UCSD-AML1 (cell line): ENCODE results near the gene DOCK10.
"Not testable (repeated sequence)": the region's sequence is repeated elsewhere in the genome, so short reads cannot be mapped to it uniquely, and the experiment has no call there.

ENCODE experiments used
- DNase-seq: peaks from one replicate; lab custom pipeline; 2025; ENCODE audit not compliant: unreplicated experiment; lab: John Stamatoyannopoulos, UW

Gene DOCK10

GRCh38 chr2:225041851-225042799, at the start of gene DOCK10:
TSS of gene DOCK10 (minus strand) at chr2:225042468. CDS start at chr2:225042374, 94 bp downstream.
- peak; percentile 58 for DNase-seq

GRCh38 chr2:225091336-225091735, 49.1 kb upstream of the DOCK10 start:
- DNase-seq: no peak

GRCh38 chr2:225090746-225091145, 48.5 kb upstream of the DOCK10 start:
- DNase-seq: no peak

- no peak for DNase-seq
These were observed 44.6 kb upstream of the DOCK10 start for GRCh38 chr2:225086915-225087314.

- DNase-seq: no peak
These were observed 44.2 kb upstream of the DOCK10 start for GRCh38 chr2:225086439-225086838.

- DNase-seq: no peak
These were observed 41.0 kb upstream of the DOCK10 start for GRCh38 chr2:225083276-225083675.

GRCh38 chr2:225076125-225076524, 33.9 kb upstream of the DOCK10 start:
- DNase-seq: no peak

GRCh38 chr2:225074919-225075681, 32.8 kb upstream of the DOCK10 start:
- no peak for DNase-seq

GRCh38 chr2:225074366-225074765, 32.1 kb upstream of the DOCK10 start:
- DNase-seq: no peak

- no peak for DNase-seq
These were observed 30.9 kb upstream of the DOCK10 start for GRCh38 chr2:225073198-225073597.

- no peak for DNase-seq
These were observed 30.2 kb upstream of the DOCK10 start for GRCh38 chr2:225072444-225072843.

GRCh38 chr2:225070811-225071210, 28.5 kb upstream of the DOCK10 start:
- no peak for DNase-seq

GRCh38 chr2:225069966-225070365, 27.7 kb upstream of the DOCK10 start:
- no peak for DNase-seq

GRCh38 chr2:225069477-225069876, 27.2 kb upstream of the DOCK10 start:
- DNase-seq: no peak

GRCh38 chr2:225065882-225066281, 23.6 kb upstream of the DOCK10 start:
- DNase-seq: no peak

- DNase-seq: no peak
These were observed 22.7 kb upstream of the DOCK10 start for GRCh38 chr2:225064928-225065327.

GRCh38 chr2:225064362-225064761, 22.1 kb upstream of the DOCK10 start:
- no peak for DNase-seq

GRCh38 chr2:225056330-225057073, 14.2 kb upstream of the DOCK10 start:
- DNase-seq: no peak

- DNase-seq: no peak
These were observed 13.4 kb upstream of the DOCK10 start for GRCh38 chr2:225055714-225056113.

GRCh38 chr2:225052703-225053102, 10.4 kb upstream of the DOCK10 start:
- no peak for DNase-seq

- not testable (repeated sequence) for DNase-seq
These were observed 5.2 kb upstream of the DOCK10 start for GRCh38 chr2:225047502-225047901.
